Left lung (tissue), 10 donors: ENCODE data around the gene LMO1. TPM values are rescaled to one million over a fixed set of nuclear protein-coding genes. Genes with fewer than 3 reads are reported as not detected.
A peak's percentile ranks its signal among the peaks of the same experiment; 100 is the strongest.

Experiments
- ATAC-seq: fragments of 200-7000 bp; cut with Tn5 transposase; one replicate; pipeline ENCODE4 v1.9.1; 2020; ENCODE audit warnings: moderate library complexity
- DNase-seq, 4 donors: peaks; one replicate each; pipeline ENCODE4 v3.0.0-alpha.2; 2013 to 2020
- H3K27ac ChIP-seq, 2 donors: fragments of 200-600 bp; sonication (generic) in 1 of 2; one replicate each; pipeline versions ENCODE4 v1.5.0 to v1.8.0; 2020 to 2021
- H3K27me3 ChIP-seq, 2 donors: fragments of 200-600 bp; sonication (generic) in 1 of 2; one replicate each; pipeline versions ENCODE4 v1.5.0 to v1.8.0; 2020 to 2021
- H3K36me3 ChIP-seq, 2 donors: fragments of 200-600 bp; sonication (generic) in 1 of 2; one replicate each; pipeline versions ENCODE4 v1.5.0 to v1.8.0; 2020 to 2021
- H3K4me1 ChIP-seq, 2 donors: fragments of 200-600 bp; one replicate each; pipeline ENCODE4 v1.8.0; 2021
- H3K4me3 ChIP-seq, 2 donors: fragments of 200-600 bp; sonication (generic) in 1 of 2; one replicate each; pipeline versions ENCODE4 v1.5.0 to v1.8.0; 2020 to 2021; ENCODE audit warnings: mild to moderate bottlenecking in 1 of 2
- H3K9me3 ChIP-seq, 2 donors: fragments of 200-600 bp; sonication (generic) in 1 of 2; one replicate each; pipeline versions ENCODE4 v1.5.0 to v1.8.0; 2020 to 2021
- intact Hi-C, 2 donors: fragments of 100-400 bp; cut with DNase I; formaldehyde crosslinking; loops; one replicate each; pipeline versions ENCODE4 v1.11.2 to v1.14.2; 2022
- polyA plus RNA-seq, 6 donors: library from polyadenylated mRNA; unstranded; fragments of 120-200 nt; gene quantifications; one replicate each; pipeline ENCODE4 v1.2.1, GENCODE V29; 2013; ENCODE audit not compliant: insufficient read length in 6 of 6
- total RNA-seq, 2 donors: library from RNA; stranded (reverse); fragmentation: NEBNext Ultra II Directional; extraction: Animal tissue kit (Norgen Biotek cat#: 25700); gene quantifications; one replicate each; pipeline ENCODE4 v1.2.1, GENCODE V29; 2021
- TF ChIP-seq, protein P1 (sequence below), 2 donors: fragments of 200-600 bp; sonication (generic) in 1 of 2; IDR thresholded peaks; one replicate each; pipeline versions ENCODE4 v1.5.0 to v1.8.0; 2021; ENCODE audit warnings: antibody characterized with exemption in 2 of 2
- donor health status: DM: no; HTN: yes; CAD: no.
- donor health status: DM: no; HTN: no; CAD: no.

The LMO1 gene
- total and polyA plus RNA-seq, 8 donors, result 0.18 to 0.48 (median 0.23) TPM; not detected in 3

DNA sequence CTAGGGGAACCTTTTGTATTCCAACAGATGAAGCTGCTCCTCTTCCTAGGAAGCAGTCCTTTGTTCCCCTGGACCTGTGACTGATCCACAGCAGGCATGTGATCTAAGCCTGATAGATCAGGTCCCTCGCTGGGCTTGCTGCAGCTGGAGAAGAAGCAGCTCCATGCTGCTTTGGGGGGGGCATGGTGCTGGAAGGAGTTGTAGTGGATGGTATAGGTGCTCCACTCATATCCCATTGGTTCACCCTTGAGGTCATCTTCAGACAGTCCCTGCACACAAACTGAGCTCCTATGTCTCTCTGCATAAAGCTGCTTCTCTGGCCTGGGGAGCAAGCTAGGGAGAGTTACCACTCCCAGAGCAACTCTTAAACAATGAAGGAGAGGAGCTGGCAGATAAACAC is 85.4 kb downstream of the LMO1 start:
- Histone ChIP-seq H3K4me3 (no peak overlapping the region), H3K27me3 (peaks cover 0 to 3% of the 10 kb centered on the region in 2 donors), H3K27ac (no peak overlapping the region), H3K9me3 (no peaks in the 10 kb centered on the region), H3K4me1 (no peaks in the 10 kb centered on the region), H3K36me3 (no peaks in the 10 kb centered on the region)
- TF ChIP-seq, protein P1, sequence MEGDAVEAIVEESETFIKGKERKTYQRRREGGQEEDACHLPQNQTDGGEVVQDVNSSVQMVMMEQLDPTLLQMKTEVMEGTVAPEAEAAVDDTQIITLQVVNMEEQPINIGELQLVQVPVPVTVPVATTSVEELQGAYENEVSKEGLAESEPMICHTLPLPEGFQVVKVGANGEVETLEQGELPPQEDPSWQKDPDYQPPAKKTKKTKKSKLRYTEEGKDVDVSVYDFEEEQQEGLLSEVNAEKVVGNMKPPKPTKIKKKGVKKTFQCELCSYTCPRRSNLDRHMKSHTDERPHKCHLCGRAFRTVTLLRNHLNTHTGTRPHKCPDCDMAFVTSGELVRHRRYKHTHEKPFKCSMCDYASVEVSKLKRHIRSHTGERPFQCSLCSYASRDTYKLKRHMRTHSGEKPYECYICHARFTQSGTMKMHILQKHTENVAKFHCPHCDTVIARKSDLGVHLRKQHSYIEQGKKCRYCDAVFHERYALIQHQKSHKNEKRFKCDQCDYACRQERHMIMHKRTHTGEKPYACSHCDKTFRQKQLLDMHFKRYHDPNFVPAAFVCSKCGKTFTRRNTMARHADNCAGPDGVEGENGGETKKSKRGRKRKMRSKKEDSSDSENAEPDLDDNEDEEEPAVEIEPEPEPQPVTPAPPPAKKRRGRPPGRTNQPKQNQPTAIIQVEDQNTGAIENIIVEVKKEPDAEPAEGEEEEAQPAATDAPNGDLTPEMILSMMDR (IDR thresholded peaks at IDR 0.05), result no peak
- ATAC-seq (no peak), DNase-seq (no peak)
- intact Hi-C loops, result no loop called here

DNA sequence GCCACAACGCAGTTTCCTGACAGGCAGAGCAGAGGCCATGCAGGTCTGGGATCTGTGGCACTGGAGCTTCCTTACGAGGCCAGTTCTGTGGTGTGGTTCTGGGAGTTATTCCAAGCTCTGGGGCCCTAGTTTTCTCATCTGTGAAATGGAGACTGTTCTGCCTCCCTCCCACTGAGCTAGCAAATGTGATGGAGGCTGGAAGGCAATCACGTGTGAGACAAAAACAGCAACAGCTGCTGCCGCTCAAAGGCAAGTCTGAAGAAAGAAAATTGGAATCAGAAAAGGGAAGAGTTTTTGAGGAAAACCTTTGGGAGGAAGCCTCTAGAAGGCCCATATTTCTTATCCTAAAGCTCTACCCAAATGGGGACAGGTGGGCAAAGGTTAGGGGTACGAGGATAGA is 86.5 kb downstream of the LMO1 start:
- Histone ChIP-seq H3K4me3 (no peak overlapping the region), H3K4me1 (no peaks in the 10 kb centered on the region), H3K27ac (no peak overlapping the region), H3K27me3 (peaks cover 0 to 4% of the 10 kb centered on the region in 2 donors), H3K9me3 (no peaks in the 10 kb centered on the region), H3K36me3 (no peaks in the 10 kb centered on the region)
- ATAC-seq, result no peak
- intact Hi-C loops, result no loop called here
- TF ChIP-seq, protein P1 (IDR thresholded peaks at IDR 0.05), result no peak
- DNase-seq, result peak in 1 of 4 donors; percentile 34

Other genes with a start within 250 kb of the LMO1 start
- gene TUB, start 182.7 kb downstream of the LMO1 start, total RNA-seq, result 1 to 10 TPM; 5.6 to 7.1 TPM
- gene TUB, start 182.7 kb downstream of the LMO1 start, polyA plus RNA-seq, result 10 to 100 TPM; 24.7 to 30.0 (median 27.0) TPM
- gene RIC3, start 94.9 kb downstream of the LMO1 start, total RNA-seq, result 1 to 10 TPM; 8.2 to 8.6 TPM
- 1 to 10 TPM; 2.2 to 3.5 (median 2.8) TPM for gene RIC3, start 94.9 kb downstream of the LMO1 start, polyA plus RNA-seq